DND-41 (cell line): Measurements from ENCODE around the gene SLC22A6.

Experiments used
- ATAC-seq: fragments of 200-7000 bp; cut with Tn5 transposase; 3 replicates; pipeline ENCODE4 v1.9.1; 2021; ENCODE audit warnings: low read depth; ENCODE audit not compliant: insufficient read depth
- DNase-seq: peaks from one replicate; pipeline ENCODE4 v3.0.0-alpha.2; 2020
- H2AFZ ChIP-seq: 2 replicates; pipeline ENCODE4 v1.6.0; 2012; ENCODE audit warnings: low read depth, low read length
- H3K27ac ChIP-seq: 2 replicates; pipeline ENCODE4 v1.5.1; 2012; ENCODE audit warnings: low read length, inconsistent platforms
- H3K27me3 ChIP-seq: fragments of 200-600 bp; sonication (generic); 2 replicates; pipeline ENCODE4 v1.6.0; 2012; ENCODE audit warnings: low read length, mild to moderate bottlenecking, inconsistent platforms; ENCODE audit not compliant: insufficient read depth, poor library complexity
- H3K36me3 ChIP-seq: 2 replicates; pipeline ENCODE4 v1.5.1; 2012; ENCODE audit warnings: low read length, inconsistent platforms; ENCODE audit not compliant: insufficient read depth
- H3K4me1 ChIP-seq: 2 replicates; pipeline ENCODE4 v1.5.1; 2012; ENCODE audit warnings: mild to moderate bottlenecking, low read length; ENCODE audit not compliant: insufficient read depth
- H3K4me2 ChIP-seq: 2 replicates; pipeline ENCODE4 v1.6.0; 2012; ENCODE audit warnings: mild to moderate bottlenecking, moderate library complexity, low read length, inconsistent platforms; ENCODE audit not compliant: insufficient read depth
- H3K4me3 ChIP-seq, 2 experiments: fragments of 200-600 bp in 1 of 2; shearing (Covaris generic) in 1 of 2; 2 replicates each; pipeline ENCODE4 v1.5.1; 2012 to 2016; ENCODE audit warnings: inconsistent platforms in 2 of 2, low read length in 2 of 2, mild to moderate bottlenecking in 2 of 2, low read depth in 1 of 2, moderate library complexity in 1 of 2
- H3K79me2 ChIP-seq: 2 replicates; pipeline ENCODE4 v1.6.0; 2012; ENCODE audit warnings: low read length, inconsistent platforms; ENCODE audit not compliant: insufficient read depth
- H3K9ac ChIP-seq: 2 replicates; pipeline ENCODE4 v1.6.0; 2012; ENCODE audit warnings: low read depth, mild to moderate bottlenecking, inconsistent platforms, low read length, moderate library complexity
- H3K9me3 ChIP-seq: 2 replicates; pipeline ENCODE4 v1.5.1; 2012; ENCODE audit warnings: low read length, moderate library complexity, mild to moderate bottlenecking, inconsistent platforms; ENCODE audit not compliant: insufficient read depth, severe bottlenecking
- H4K20me1 ChIP-seq: 2 replicates; pipeline ENCODE4 v1.6.0; 2012; ENCODE audit warnings: low read length; ENCODE audit not compliant: insufficient read depth
- EZH2 ChIP-seq: IDR thresholded peaks from 3 replicates; pipeline ENCODE4 v1.6.1; 2012; ENCODE audit warnings: borderline replicate concordance, low read depth, mild to moderate bottlenecking, moderate library complexity, low read length, inconsistent platforms; ENCODE audit not compliant: severe bottlenecking
- TF ChIP-seq, protein P1 (sequence below): IDR thresholded peaks from 2 replicates; pipeline ENCODE4 v1.5.1; 2012; ENCODE audit warnings: borderline replicate concordance, low read length, moderate library complexity, mild to moderate bottlenecking; ENCODE audit not compliant: poor library complexity, severe bottlenecking; ENCODE audit errors: extremely low read depth

The SLC22A6 gene

DNA sequence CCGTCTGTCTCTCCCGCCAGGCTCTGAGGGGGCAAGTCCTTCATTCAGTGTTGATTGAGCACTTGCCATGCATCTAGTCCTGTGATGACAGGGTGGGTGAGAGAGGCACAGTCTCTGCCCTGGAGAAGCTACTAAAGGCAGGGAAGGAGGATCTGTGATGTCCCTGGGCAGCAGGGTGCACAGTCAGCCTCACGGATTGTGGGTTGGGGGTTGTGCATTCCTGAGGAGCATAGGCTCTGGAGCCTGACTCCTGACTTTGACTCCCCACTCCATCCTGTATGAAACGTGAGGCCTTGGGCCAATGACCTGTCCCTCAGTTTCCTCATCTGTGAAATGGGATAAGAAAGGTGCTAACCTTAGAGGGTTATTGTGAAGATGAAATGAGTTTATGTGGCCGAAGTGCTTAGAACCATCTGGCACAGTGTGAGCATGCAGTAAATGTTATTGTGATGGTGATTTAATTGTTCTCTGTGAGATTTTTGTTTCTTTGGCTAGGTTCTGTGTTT is 26.2 kb upstream of the SLC22A6 start:
- H3K27me3 ChIP-seq, result peaks cover 14% of the 10 kb centered on the region
- ATAC-seq, result no peak
- no peak overlapping the region for H3K4me3 ChIP-seq
- H3K79me2 ChIP-seq, result no peaks in the 10 kb centered on the region
- no peak overlapping the region for H3K9ac ChIP-seq
- H3K4me2 ChIP-seq, result no peak overlapping the region
- H2AFZ ChIP-seq, result no peak overlapping the region
- H3K27ac ChIP-seq, result no peak overlapping the region
- no peaks in the 10 kb centered on the region for H3K36me3 ChIP-seq
- no peak for TF ChIP-seq EZH2
- TF ChIP-seq, protein P1, sequence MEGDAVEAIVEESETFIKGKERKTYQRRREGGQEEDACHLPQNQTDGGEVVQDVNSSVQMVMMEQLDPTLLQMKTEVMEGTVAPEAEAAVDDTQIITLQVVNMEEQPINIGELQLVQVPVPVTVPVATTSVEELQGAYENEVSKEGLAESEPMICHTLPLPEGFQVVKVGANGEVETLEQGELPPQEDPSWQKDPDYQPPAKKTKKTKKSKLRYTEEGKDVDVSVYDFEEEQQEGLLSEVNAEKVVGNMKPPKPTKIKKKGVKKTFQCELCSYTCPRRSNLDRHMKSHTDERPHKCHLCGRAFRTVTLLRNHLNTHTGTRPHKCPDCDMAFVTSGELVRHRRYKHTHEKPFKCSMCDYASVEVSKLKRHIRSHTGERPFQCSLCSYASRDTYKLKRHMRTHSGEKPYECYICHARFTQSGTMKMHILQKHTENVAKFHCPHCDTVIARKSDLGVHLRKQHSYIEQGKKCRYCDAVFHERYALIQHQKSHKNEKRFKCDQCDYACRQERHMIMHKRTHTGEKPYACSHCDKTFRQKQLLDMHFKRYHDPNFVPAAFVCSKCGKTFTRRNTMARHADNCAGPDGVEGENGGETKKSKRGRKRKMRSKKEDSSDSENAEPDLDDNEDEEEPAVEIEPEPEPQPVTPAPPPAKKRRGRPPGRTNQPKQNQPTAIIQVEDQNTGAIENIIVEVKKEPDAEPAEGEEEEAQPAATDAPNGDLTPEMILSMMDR, result no peak
- H3K9me3 ChIP-seq, result no peaks in the 10 kb centered on the region
- no peaks in the 10 kb centered on the region for H3K4me1 ChIP-seq
- no peak for DNase-seq
- H4K20me1 ChIP-seq, result peaks cover 4% of the 10 kb centered on the region

DNA sequence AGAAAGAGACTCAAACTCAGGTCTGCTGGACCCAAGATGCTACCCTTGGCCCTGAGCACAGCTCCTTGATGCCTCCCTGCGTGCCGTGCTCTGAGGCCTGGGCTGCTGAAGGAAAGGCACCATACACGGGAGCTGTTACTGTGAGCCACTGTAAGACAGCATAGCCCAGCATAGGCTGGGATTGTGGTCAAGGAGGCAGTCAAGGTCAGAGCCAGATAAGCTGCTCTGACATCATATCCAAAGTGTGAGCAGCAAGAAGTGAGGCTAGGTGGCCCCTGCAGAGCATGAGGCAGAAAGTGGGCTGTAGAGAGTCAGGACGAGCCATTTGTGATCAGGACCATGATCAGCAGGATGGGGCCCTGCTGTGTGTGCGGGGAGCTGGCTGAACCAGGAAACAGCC is 23.2 kb upstream of the SLC22A6 start:
- no peaks in the 10 kb centered on the region for H4K20me1 ChIP-seq
- no peak overlapping the region for H3K27ac ChIP-seq
- H3K9ac ChIP-seq, result no peak overlapping the region
- H3K4me1 ChIP-seq, result no peaks in the 10 kb centered on the region
- no peak overlapping the region for H3K4me3 ChIP-seq
- TF ChIP-seq, protein P1, result no peak
- TF ChIP-seq EZH2, result no peak
- DNase-seq, result no peak
- no peak overlapping the region for H2AFZ ChIP-seq
- H3K4me2 ChIP-seq, result no peak overlapping the region
- no peaks in the 10 kb centered on the region for H3K9me3 ChIP-seq
- no peak for ATAC-seq
- H3K79me2 ChIP-seq, result no peaks in the 10 kb centered on the region
- H3K36me3 ChIP-seq, result no peaks in the 10 kb centered on the region
- H3K27me3 ChIP-seq, result peaks cover 20% of the 10 kb centered on the region

DNA sequence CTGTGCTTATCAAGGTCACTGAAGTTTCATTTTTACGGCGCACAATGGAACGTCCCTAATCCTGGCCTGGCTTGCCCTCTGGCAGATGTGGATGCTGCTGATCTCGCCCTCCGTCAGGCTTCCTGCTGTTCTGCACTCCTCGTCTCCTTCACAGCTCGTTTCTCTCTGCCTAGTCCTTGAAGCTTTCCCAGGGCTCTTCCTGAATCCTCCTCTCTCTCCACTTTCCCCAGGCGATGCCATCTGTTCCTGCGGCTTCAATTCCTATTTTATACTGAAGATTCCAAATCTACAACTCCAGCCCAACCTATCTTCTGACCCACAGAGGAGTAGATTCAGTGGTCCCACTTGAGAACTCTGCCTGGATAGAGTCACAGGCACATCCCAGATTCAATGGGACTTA is 16.7 kb upstream of the SLC22A6 start:
- no peak overlapping the region for H3K9ac ChIP-seq
- TF ChIP-seq, protein P1, result no peak
- TF ChIP-seq EZH2, result no peak
- no peak overlapping the region for H3K27ac ChIP-seq
- no peak for DNase-seq
- no peaks in the 10 kb centered on the region for H3K4me1 ChIP-seq
- no peak for ATAC-seq
- H3K4me2 ChIP-seq, result no peak overlapping the region
- H4K20me1 ChIP-seq, result no peaks in the 10 kb centered on the region; the same call in 1 of the 2 replicates
- no peaks in the 10 kb centered on the region for H3K9me3 ChIP-seq
- no peak overlapping the region for H2AFZ ChIP-seq
- H3K79me2 ChIP-seq, result no peaks in the 10 kb centered on the region
- H3K27me3 ChIP-seq, result peaks cover 16% of the 10 kb centered on the region
- no peak overlapping the region for H3K4me3 ChIP-seq
- H3K36me3 ChIP-seq, result no peaks in the 10 kb centered on the region

DNA sequence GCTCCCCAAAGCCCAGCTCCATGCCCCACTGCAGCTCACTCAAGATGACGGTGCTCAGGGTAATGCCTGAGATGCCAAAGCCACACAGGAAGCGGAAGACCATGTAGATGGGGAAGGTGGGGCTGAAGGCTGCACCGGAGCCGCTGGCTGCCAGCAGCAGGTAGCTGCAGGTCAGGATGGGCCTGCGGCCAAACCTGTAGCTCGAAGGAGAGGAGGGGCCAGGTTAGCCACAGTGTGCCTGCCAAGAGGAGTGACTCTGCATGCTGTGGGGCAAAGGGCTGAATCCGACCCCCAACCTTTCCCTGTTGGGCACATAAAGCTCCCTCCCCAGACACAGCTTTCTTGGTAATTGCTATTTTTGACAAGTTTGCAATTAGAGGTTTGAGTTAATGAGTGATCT is 14.9 kb upstream of the SLC22A6 start:
- Histone ChIP-seq H3K4me2 (no peak overlapping the region), H3K36me3 (no peaks in the 10 kb centered on the region), H2AFZ (no peak overlapping the region), H3K9ac (no peak overlapping the region), H3K4me3 (no peak overlapping the region), H3K27me3 (peaks cover 18% of the 10 kb centered on the region), H3K79me2 (no peaks in the 10 kb centered on the region), H4K20me1 (no peaks in the 10 kb centered on the region; the same call in 1 of the 2 replicates), H3K4me1 (no peaks in the 10 kb centered on the region), H3K9me3 (no peaks in the 10 kb centered on the region), H3K27ac (no peak overlapping the region)
- DNase-seq (no peak), ATAC-seq (no peak)
- TF ChIP-seq EZH2, result no peak
- TF ChIP-seq, protein P1, result no peak
